Endothelial cell of umbilical vein (primary cell): ENCODE data around the gene CPB1. TPM values are rescaled to one million over a fixed set of nuclear protein-coding genes. Genes with fewer than 3 reads are reported as not detected.
A peak's percentile ranks its signal among the peaks of the same experiment; 100 is the strongest.

Experiments
- BruUV-seq: library from RNA; stranded (reverse); fragments of 400-500 nt; replicated peaks from 2 replicates; lab custom pipeline; 2021; lab: Mats Ljungman, UMichigan
- CTCF ChIA-PET: fragments of 300-600, 350-600 bp; sonication (Branson Sonifier 250); formaldehyde crosslinking; loops from one replicate; lab custom pipeline; 2021; ENCODE audit warnings: antibody characterized with exemption, inconsistent platforms; lab: Charles Lee
- POLR2A ChIA-PET: fragments of 300-600, 350-600 bp; sonication (Branson Sonifier 250); formaldehyde crosslinking; loops from one replicate; lab custom pipeline; 2021; ENCODE audit warnings: antibody characterized with exemption, inconsistent platforms; lab: Charles Lee
- DNase-seq: peaks from one replicate; pipeline ENCODE4 v3.0.0-alpha.2; 2011; ENCODE audit warnings: low read depth, low spot score
- FAIRE-seq: peaks from 2 replicates; lab custom pipeline; 2011; peaks lifted over from hg19 to GRCh38; lab: Jason Lieb, UNC
- H2AFZ ChIP-seq: 2 replicates; pipeline ENCODE4 v1.6.0; 2012; ENCODE audit warnings: low read depth, low read length, control low read depth, inconsistent platforms
- H3K27ac ChIP-seq: 2 replicates; pipeline ENCODE4 v1.5.1; 2011; ENCODE audit warnings: low read depth, mild to moderate bottlenecking, control low read depth, low read length, moderate library complexity; ENCODE audit not compliant: insufficient read depth
- H3K27me3 ChIP-seq, 2 experiments: 2 replicates each; pipeline versions ENCODE4 v1.6.0 to v1.6.1; 2011; ENCODE audit warnings: low read length in 2 of 2, mixed read lengths in 1 of 2; ENCODE audit not compliant: control insufficient read depth in 2 of 2, insufficient read depth in 2 of 2
- H3K36me3 ChIP-seq, 2 experiments: 2 replicates in 1 of 2; 3 replicates in 1 of 2; pipeline ENCODE4 v1.5.1; 2011; ENCODE audit warnings: low read length in 2 of 2, mild to moderate bottlenecking in 1 of 2, moderate library complexity in 1 of 2; ENCODE audit not compliant: control insufficient read depth in 2 of 2, insufficient read depth in 2 of 2; ENCODE audit errors: extremely low read depth in 1 of 2
- H3K4me1 ChIP-seq: 3 replicates; pipeline ENCODE4 v1.5.1; 2011; ENCODE audit warnings: mild to moderate bottlenecking, low read length; ENCODE audit not compliant: control insufficient read depth, insufficient read depth; ENCODE audit errors: extremely low read depth
- H3K4me2 ChIP-seq: 2 replicates; pipeline ENCODE4 v1.6.1; 2011; ENCODE audit warnings: low read length, control low read depth, mixed read lengths; ENCODE audit not compliant: insufficient read depth
- H3K4me3 ChIP-seq, 3 experiments: fragments of 200-600 bp in 1 of 3; sonication (generic), shearing (Covaris generic) in 1 of 3; replicated peaks in 1 of 3; 2 replicates each; pipeline ENCODE4 v1.5.1; 2011 to 2016; ENCODE audit warnings: control low read depth in 3 of 3, low read length in 3 of 3, mild to moderate bottlenecking in 2 of 3, inconsistent platforms in 1 of 3, low read depth in 1 of 3, moderate library complexity in 1 of 3; ENCODE audit not compliant: insufficient read depth in 1 of 3
- H3K79me2 ChIP-seq: 2 replicates; pipeline ENCODE4 v1.6.0; 2012; ENCODE audit warnings: low read length, inconsistent platforms; ENCODE audit not compliant: control insufficient read depth, insufficient read depth
- H3K9ac ChIP-seq: replicated peaks from 2 replicates; pipeline ENCODE3; 2011; ENCODE audit warnings: low read length, control low read depth; ENCODE audit not compliant: insufficient read depth; ENCODE audit errors: extremely low read depth
- H3K9me1 ChIP-seq: replicated peaks from 3 replicates; pipeline ENCODE4 v1.6.0; 2011; ENCODE audit warnings: mild to moderate bottlenecking, low read length; ENCODE audit not compliant: control insufficient read depth, insufficient read depth; ENCODE audit errors: extremely low read depth
- H3K9me3 ChIP-seq: replicated peaks from 2 replicates; pipeline ENCODE4 v1.5.1; 2012; ENCODE audit warnings: low read length, inconsistent platforms; ENCODE audit not compliant: control insufficient read depth, insufficient read depth
- H4K20me1 ChIP-seq: replicated peaks from 2 replicates; pipeline ENCODE3; 2011; ENCODE audit warnings: mild to moderate bottlenecking, low read length; ENCODE audit not compliant: control insufficient read depth, insufficient read depth; ENCODE audit errors: extremely low read depth
- EZH2 ChIP-seq: IDR thresholded peaks from 2 replicates; pipeline ENCODE4 v1.6.1; 2012; ENCODE audit warnings: borderline replicate concordance, low read depth, mild to moderate bottlenecking, moderate library complexity, low read length, inconsistent platforms; ENCODE audit not compliant: severe bottlenecking
- FOS ChIP-seq: IDR thresholded peaks from 2 replicates; pipeline ENCODE4 v1.6.1; 2011; ENCODE audit warnings: mild to moderate bottlenecking, low read length, moderate library complexity, borderline replicate concordance; ENCODE audit not compliant: insufficient read depth
- GATA2 ChIP-seq: IDR thresholded peaks from 2 replicates; pipeline ENCODE4 v1.7.0; 2011; ENCODE audit warnings: low read depth, mild to moderate bottlenecking, moderate library complexity, mixed read lengths, low read length; ENCODE audit not compliant: insufficient read length, insufficient read depth
- JUN ChIP-seq: IDR thresholded peaks from 2 replicates; pipeline ENCODE4 v1.6.1; 2011; ENCODE audit warnings: borderline replicate concordance, low read depth; ENCODE audit not compliant: insufficient read length, insufficient read depth
- MYC ChIP-seq: IDR thresholded peaks from one replicate; pipeline ENCODE4 v1.6.1; 2011; ENCODE audit warnings: mild to moderate bottlenecking, low read depth, low read length
- POLR2A ChIP-seq: IDR thresholded peaks from 2 replicates; pipeline ENCODE4 v1.6.1; 2012; ENCODE audit warnings: low read depth, mild to moderate bottlenecking, control low read depth, low read length
- POLR2AphosphoS5 ChIP-seq: IDR thresholded peaks from 2 replicates; pipeline ENCODE4 v1.6.1; 2012; ENCODE audit warnings: low read depth, mild to moderate bottlenecking, control low read depth, low read length, moderate library complexity; ENCODE audit not compliant: insufficient read depth
- dilution Hi-C: fragments of 300-500 bp; cut with MboI; formaldehyde crosslinking; loops from one replicate; pipeline ENCODE4 v1.15.0; 2019; ENCODE audit warnings: low sequenced_read_pairs; ENCODE audit not compliant: extremely low pct_ligation_motif_present
- intact Hi-C: fragments of 100-400 bp; cut with micrococcal nuclease; formaldehyde crosslinking; loops from one replicate; pipeline ENCODE4 v1.10.0; 2022
- polyA plus RNA-seq, 4 experiments: library from polyadenylated mRNA; depleted of rRNA in 3 of 4; stranded (reverse) in 3 of 4; unstranded in 1 of 4; fragments of >200 nt; gene quantifications; 2 replicates each; pipeline versions ENCODE4 v1.2.1 to v1.2.3, GENCODE V29; 2011 to 2012; ENCODE audit warnings: missing spikeins in 1 of 4
- total RNA-seq: library from RNA; stranded (reverse); gene quantifications from 2 replicates; pipeline ENCODE4 v1.2.3, GENCODE V29; 2021
- TF ChIP-seq, protein P1 (sequence below): IDR thresholded peaks from 2 replicates; pipeline ENCODE4 v1.6.1; 2011; ENCODE audit not compliant: insufficient read depth, insufficient read length
- TF ChIP-seq, protein P2 (sequence below), 2 donors: IDR thresholded peaks; 1 replicate in 1 of 2; 2 replicates in 1 of 2; pipeline ENCODE4 v1.5.1; 2011; ENCODE audit warnings: low read length in 2 of 2, mild to moderate bottlenecking in 2 of 2, moderate library complexity in 2 of 2, control low read depth in 1 of 2, inconsistent platforms in 1 of 2, low read depth in 1 of 2; ENCODE audit not compliant: insufficient read depth in 1 of 2; ENCODE audit errors: extremely low read depth in 1 of 2

Gene CPB1
- total and polyA plus RNA-seq, 2 donors (not counting 3 experiments of a cell fraction or from before 2014, with no cell fraction given) = not detected

DNA sequence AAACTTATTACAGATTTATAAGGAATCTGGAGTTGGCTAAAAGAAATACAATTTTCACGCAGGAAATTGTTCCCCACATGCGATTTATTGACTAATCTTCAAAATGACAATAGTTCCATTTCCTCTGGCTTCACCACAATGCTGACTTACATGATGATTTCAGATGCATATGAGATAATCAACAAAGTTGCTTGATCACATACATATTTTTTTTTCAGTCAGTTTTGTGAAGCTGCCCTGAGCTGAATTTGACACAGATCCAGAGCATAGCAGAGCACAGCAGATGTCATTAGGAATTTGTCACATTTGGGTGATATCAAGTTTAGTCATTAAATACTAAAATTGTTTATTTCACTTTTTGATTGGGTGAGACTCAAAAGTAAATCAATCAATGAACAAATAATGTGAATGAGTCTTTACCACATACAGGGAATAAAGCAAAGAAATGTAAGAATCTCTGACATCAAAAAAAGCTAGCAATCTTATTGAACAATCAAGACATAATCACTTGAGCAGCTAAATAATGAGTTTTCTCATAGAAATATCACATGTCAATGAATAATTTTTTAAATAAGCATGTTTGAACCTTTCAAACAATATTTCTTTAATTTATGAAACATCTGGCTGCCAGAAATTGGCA lies 18.3 kb downstream of the CPB1 start:
- DNase-seq (no peak), FAIRE-seq (no peak)
- ChIA-PET CTCF (interaction anchor here (1.6 kb wide), 2 partner anchors 12 to 17 kb away, joined by 4 read pairs; no protein-coding TSS in a partner anchor), POLR2A (no interaction called here)
- no peaks in the 10 kb centered on the region for H3K9me1 ChIP-seq
- no peak overlapping the region for H3K27ac ChIP-seq
- peaks cover 0 to 8% of the 10 kb centered on the region in 2 experiments for H3K27me3 ChIP-seq
- H3K4me2 ChIP-seq = no peak overlapping the region
- no peaks in the 10 kb centered on the region for H3K79me2 ChIP-seq
- H2AFZ ChIP-seq = no peak overlapping the region
- no peak overlapping the region for H3K4me3 ChIP-seq
- intact Hi-C loops (no loop called here), dilution Hi-C loops (no loop called here)
- no peaks in the 10 kb centered on the region for H4K20me1 ChIP-seq
- H3K9me3 ChIP-seq = no peaks in the 10 kb centered on the region
- no peak for TF ChIP-seq MYC
- TF ChIP-seq GATA2 = peak; percentile 10
- peak; percentile 8 for TF ChIP-seq FOS
- H3K36me3 ChIP-seq = no peaks in the 10 kb centered on the region
- H3K9ac ChIP-seq = no peak overlapping the region
- no TSS peak for BruUV-seq
- H3K4me1 ChIP-seq = no peaks in the 10 kb centered on the region

DNA sequence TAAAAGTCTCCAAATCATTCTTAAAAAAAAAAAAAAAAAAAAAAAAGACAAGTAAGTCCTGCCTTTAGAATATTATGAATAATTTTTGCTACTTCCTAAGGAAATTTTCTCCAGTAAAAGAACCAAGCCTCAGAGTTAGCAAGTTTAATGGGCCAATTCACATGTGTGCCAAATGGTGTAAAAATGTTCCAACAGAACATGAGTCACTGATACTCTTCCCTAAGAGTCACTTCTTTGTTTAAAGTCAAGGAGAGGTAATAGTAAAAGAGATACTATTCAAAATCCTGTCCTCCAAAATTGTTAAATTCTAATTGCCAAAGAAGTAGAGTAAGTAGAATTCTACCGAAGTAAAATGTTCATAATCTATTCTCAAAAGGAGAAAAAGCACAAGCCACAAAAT lies 19.7 kb downstream of the CPB1 start:
- intact Hi-C loops = no loop called here
- Histone ChIP-seq H2AFZ (no peak overlapping the region), H3K9me3 (no peaks in the 10 kb centered on the region), H3K9me1 (no peaks in the 10 kb centered on the region), H3K79me2 (no peaks in the 10 kb centered on the region), H3K4me1 (no peaks in the 10 kb centered on the region), H4K20me1 (no peaks in the 10 kb centered on the region), H3K4me3 (no peak overlapping the region), H3K27ac (no peak overlapping the region), H3K36me3 (no peaks in the 10 kb centered on the region), H3K27me3 (peaks cover 0 to 10% of the 10 kb centered on the region in 2 experiments), H3K9ac (no peak overlapping the region), H3K4me2 (no peak overlapping the region)
- dilution Hi-C loops = no loop called here
- ChIA-PET CTCF (interaction anchor here (0.8 to 1.6 kb wide), 4 partner anchors 11 to 97 kb away, joined by 3 to 4 read pairs (median 4); no protein-coding TSS in a partner anchor), POLR2A (no interaction called here)
- no peak for TF ChIP-seq JUN
- no peak for TF ChIP-seq GATA2
- no peak for TF ChIP-seq FOS
- TF ChIP-seq POLR2A = no peak
- no peak for TF ChIP-seq MYC
- TF ChIP-seq, protein P1, sequence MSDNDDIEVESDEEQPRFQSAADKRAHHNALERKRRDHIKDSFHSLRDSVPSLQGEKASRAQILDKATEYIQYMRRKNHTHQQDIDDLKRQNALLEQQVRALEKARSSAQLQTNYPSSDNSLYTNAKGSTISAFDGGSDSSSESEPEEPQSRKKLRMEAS = no peak
- TF ChIP-seq, protein P2, sequence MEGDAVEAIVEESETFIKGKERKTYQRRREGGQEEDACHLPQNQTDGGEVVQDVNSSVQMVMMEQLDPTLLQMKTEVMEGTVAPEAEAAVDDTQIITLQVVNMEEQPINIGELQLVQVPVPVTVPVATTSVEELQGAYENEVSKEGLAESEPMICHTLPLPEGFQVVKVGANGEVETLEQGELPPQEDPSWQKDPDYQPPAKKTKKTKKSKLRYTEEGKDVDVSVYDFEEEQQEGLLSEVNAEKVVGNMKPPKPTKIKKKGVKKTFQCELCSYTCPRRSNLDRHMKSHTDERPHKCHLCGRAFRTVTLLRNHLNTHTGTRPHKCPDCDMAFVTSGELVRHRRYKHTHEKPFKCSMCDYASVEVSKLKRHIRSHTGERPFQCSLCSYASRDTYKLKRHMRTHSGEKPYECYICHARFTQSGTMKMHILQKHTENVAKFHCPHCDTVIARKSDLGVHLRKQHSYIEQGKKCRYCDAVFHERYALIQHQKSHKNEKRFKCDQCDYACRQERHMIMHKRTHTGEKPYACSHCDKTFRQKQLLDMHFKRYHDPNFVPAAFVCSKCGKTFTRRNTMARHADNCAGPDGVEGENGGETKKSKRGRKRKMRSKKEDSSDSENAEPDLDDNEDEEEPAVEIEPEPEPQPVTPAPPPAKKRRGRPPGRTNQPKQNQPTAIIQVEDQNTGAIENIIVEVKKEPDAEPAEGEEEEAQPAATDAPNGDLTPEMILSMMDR (IDR thresholded peaks at IDR 0.05; ENCODE audit: extremely low read depth in 1 of 2, insufficient read depth in 1 of 2, low read depth in 1 of 2, low read length in 2 of 2) = no peak
- no peak for TF ChIP-seq POLR2AphosphoS5
- TF ChIP-seq EZH2 = no peak
- FAIRE-seq (no peak), DNase-seq (no peak)
- BruUV-seq = no TSS peak
